Loucy (cell line): ENCODE data around the gene ETS2.

Source experiments
- H2AFZ ChIP-seq: fragments of 200-600 bp; sonication (generic); 2 replicates; pipeline ENCODE4 v1.6.0; 2016; ENCODE audit warnings: antibody characterized with exemption, mild to moderate bottlenecking, low read length, moderate library complexity
- H3F3A ChIP-seq: fragments of 200-600 bp; 2 replicates; pipeline ENCODE4 v1.6.0; 2016; ENCODE audit warnings: antibody characterized with exemption, low read depth, mild to moderate bottlenecking
- H3K27me3 ChIP-seq: fragments of 200-600 bp; sonication (generic); 2 replicates; pipeline ENCODE4 v1.6.1; 2014; ENCODE audit warnings: low read length, mild to moderate bottlenecking; ENCODE audit not compliant: insufficient read depth, poor library complexity, severe bottlenecking
- H3K36me3 ChIP-seq: fragments of 200-600 bp; sonication (generic); 2 replicates; pipeline ENCODE4 v1.6.1; 2016; ENCODE audit warnings: low read length; ENCODE audit not compliant: insufficient read depth
- H3K4me1 ChIP-seq: fragments of 200-600 bp; sonication (generic); 2 replicates; pipeline ENCODE4 v1.5.1; 2014; ENCODE audit warnings: low read length, mild to moderate bottlenecking; ENCODE audit not compliant: insufficient read depth, poor library complexity, severe bottlenecking
- H3K4me2 ChIP-seq: fragments of 200-600 bp; sonication (generic); 2 replicates; pipeline ENCODE4 v1.6.0; 2014; ENCODE audit warnings: antibody characterized with exemption, low read length, low read depth, mild to moderate bottlenecking; ENCODE audit not compliant: poor library complexity, severe bottlenecking
- H3K4me3 ChIP-seq: fragments of 200-600 bp; sonication (generic); 2 replicates; pipeline ENCODE4 v1.5.1; 2014; ENCODE audit warnings: low read length, mild to moderate bottlenecking, mixed read lengths; ENCODE audit not compliant: poor library complexity, severe bottlenecking
- H3K79me2 ChIP-seq: fragments of 200-600 bp; sonication (generic); 2 replicates; pipeline ENCODE4 v1.6.1; 2014; ENCODE audit warnings: low read length; ENCODE audit not compliant: insufficient read depth
- H3K9ac ChIP-seq: fragments of 200-600 bp; sonication (generic); 2 replicates; pipeline ENCODE4 v1.6.0; 2014; ENCODE audit warnings: mild to moderate bottlenecking, low read depth, low read length, moderate library complexity; ENCODE audit not compliant: poor library complexity, severe bottlenecking
- H3K9me2 ChIP-seq: fragments of 200-600 bp; sonication (generic); replicated peaks from 2 replicates; pipeline ENCODE4 v1.6.1; 2016; ENCODE audit warnings: low read depth, low read length, mixed read lengths
- H3K9me3 ChIP-seq: fragments of 200-600 bp; sonication (generic); 2 replicates; pipeline ENCODE4 v1.6.1; 2014; ENCODE audit warnings: mild to moderate bottlenecking, antibody characterized with exemption, low read length, low read depth; ENCODE audit not compliant: insufficient read depth
- H4K20me1 ChIP-seq: fragments of 200-600 bp; sonication (generic); 2 replicates; pipeline ENCODE4 v1.6.0; 2014; ENCODE audit warnings: antibody characterized with exemption, low read length, mild to moderate bottlenecking; ENCODE audit not compliant: insufficient read depth, poor library complexity, severe bottlenecking
- CTCF ChIP-seq: fragments of 200-600 bp; sonication (generic); conservative IDR thresholded peaks from 2 replicates; pipeline ENCODE4 v1.5.1; 2014; ENCODE audit warnings: mild to moderate bottlenecking, antibody characterized with exemption, low read length
- EZH2phosphoT487 ChIP-seq: fragments of 200-600 bp; IDR thresholded peaks from 2 replicates; pipeline ENCODE4 v1.6.1; 2018; ENCODE audit warnings: antibody characterized with exemption, mild to moderate bottlenecking, moderate library complexity, borderline replicate concordance

Gene ETS2

GRCh38 chr21:38768471-38769063 is 37.2 kb upstream of the ETS2 start:
- no peaks in the 10 kb centered on the region for H3F3A ChIP-seq
- no peaks in the 10 kb centered on the region for H3K9me2 ChIP-seq
- no peaks in the 10 kb centered on the region for H3K27me3 ChIP-seq
- 0 out of 2 replicates have a peak overlapping the region, but pooled peaks have one; percentile 1 for H2AFZ ChIP-seq
- no peaks in the 10 kb centered on the region for H3K36me3 ChIP-seq
- no peaks in the 10 kb centered on the region for H3K9me3 ChIP-seq
- no peaks in the 10 kb centered on the region for H4K20me1 ChIP-seq
- peaks cover 10% of the 10 kb centered on the region for H3K4me1 ChIP-seq
- H3K9ac ChIP-seq: no peak overlapping the region
- H3K4me2 ChIP-seq: no peak overlapping the region
- no peak overlapping the region for H3K4me3 ChIP-seq
- no peaks in the 10 kb centered on the region for H3K79me2 ChIP-seq
- no peak for TF ChIP-seq EZH2phosphoT487
- 0 out of 2 replicates have a peak, but pooled peaks have one; percentile 24 for TF ChIP-seq CTCF

- Histone ChIP-seq H3K79me2 (no peaks in the 10 kb centered on the region), H3K4me2 (no peak overlapping the region), H3F3A (no peaks in the 10 kb centered on the region), H3K9me2 (no peaks in the 10 kb centered on the region), H3K4me1 (peaks cover 10% of the 10 kb centered on the region), H4K20me1 (no peaks in the 10 kb centered on the region), H2AFZ (no peak overlapping the region), H3K27me3 (no peaks in the 10 kb centered on the region), H3K9me3 (no peaks in the 10 kb centered on the region), H3K4me3 (no peak overlapping the region), H3K36me3 (no peaks in the 10 kb centered on the region), H3K9ac (no peak overlapping the region)
- TF ChIP-seq EZH2phosphoT487 (no peak), CTCF (no peak)
These were observed 36.4 kb upstream of the ETS2 start for GRCh38 chr21:38769191-38769780.

GRCh38 chr21:38770660-38771059 is 35.1 kb upstream of the ETS2 start:
- H3K4me2 ChIP-seq: no peak overlapping the region
- no peaks in the 10 kb centered on the region for H3K27me3 ChIP-seq
- no peaks in the 10 kb centered on the region for H3K9me2 ChIP-seq

More at GRCh38 chr21:38770660-38771059, 35.1 kb upstream of the ETS2 start:
- H3K4me1 ChIP-seq: peaks cover 10% of the 10 kb centered on the region
- H3K9me3 ChIP-seq: no peaks in the 10 kb centered on the region
- H3K36me3 ChIP-seq: no peaks in the 10 kb centered on the region
- TF ChIP-seq EZH2phosphoT487: no peak
- TF ChIP-seq CTCF: no peak
- H4K20me1 ChIP-seq: no peaks in the 10 kb centered on the region
- no peaks in the 10 kb centered on the region for H3F3A ChIP-seq
- H3K79me2 ChIP-seq: no peaks in the 10 kb centered on the region
- no peak overlapping the region for H2AFZ ChIP-seq
- H3K9ac ChIP-seq: no peak overlapping the region
- H3K4me3 ChIP-seq: no peak overlapping the region
